ENCODE data around the gene DNAJB13. TPM values are rescaled to one million over a fixed set of nuclear protein-coding genes. Genes with fewer than 3 reads are reported as not detected.

Gene DNAJB13
- total and polyA plus RNA-seq, 2 of the 13 experiments (the other 11 are each of a cell fraction or from before 2014, with no cell fraction given), result 2.3 TPM; not detected in 1

GRCh38 chr11:74019104-74019738 lies 68.4 kb downstream of the DNAJB13 start (continued):
- TF ChIP-seq MIER2 (CRISPR knock-in tag; IDR thresholded peaks at IDR 0.05), result no peak
- no peak for TF ChIP-seq ZNF550 (CRISPR knock-in tag; IDR thresholded peaks at IDR 0.05; ENCODE audit: borderline replicate concordance)
- TF ChIP-seq SMAD9 (CRISPR knock-in tag; IDR thresholded peaks at IDR 0.05), result peak; percentile 48; the same call in 1 of the 2 replicates
- TF ChIP-seq TBX3 (IDR thresholded peaks at IDR 0.05; ENCODE audit: borderline replicate concordance), result no peak
- no peak for TF ChIP-seq FOXO1 (CRISPR knock-in tag; IDR thresholded peaks at IDR 0.05)
- TF ChIP-seq NR2F6 (IDR thresholded peaks at IDR 0.05), result peak; percentile 96
- TF ChIP-seq NR2F6 (CRISPR knock-in tag; IDR thresholded peaks at IDR 0.05), result peak; percentile 89
- TF ChIP-seq TRIM22 (IDR thresholded peaks at IDR 0.05), result no peak
- TF ChIP-seq MED1 (CRISPR knock-in tag; IDR thresholded peaks at IDR 0.05), result no peak
- TF ChIP-seq ZNF670 (CRISPR knock-in tag; IDR thresholded peaks at IDR 0.05; ENCODE audit: borderline replicate concordance), result no peak
- TF ChIP-seq HNF4A (CRISPR knock-in tag; IDR thresholded peaks at IDR 0.05), result peak; percentile 64
- no peak for TF ChIP-seq NFAT5 (CRISPR knock-in tag; IDR thresholded peaks at IDR 0.05)
- no peak for TF ChIP-seq NRL (CRISPR knock-in tag; IDR thresholded peaks at IDR 0.05; ENCODE audit: borderline replicate concordance)
- TF ChIP-seq NR2F1 (CRISPR knock-in tag; IDR thresholded peaks at IDR 0.05), result peak; percentile 76 to 88; a peak in 3 of 4 replicates
- TF ChIP-seq CHD2 (IDR thresholded peaks at IDR 0.05; ENCODE audit: low read depth, low read length), result no peak
- TF ChIP-seq MED8 (CRISPR knock-in tag; IDR thresholded peaks at IDR 0.05; ENCODE audit: insufficient replicate concordance), result no peak
- no peak for TF ChIP-seq ZNF512 (CRISPR knock-in tag; IDR thresholded peaks at IDR 0.05)
- no peak for TF ChIP-seq KLF12 (CRISPR knock-in tag; IDR thresholded peaks at IDR 0.05; ENCODE audit: borderline replicate concordance)
- TF ChIP-seq GLI4 (CRISPR knock-in tag; IDR thresholded peaks at IDR 0.05; ENCODE audit: borderline replicate concordance), result 0 out of 2 replicates have a peak, but pooled peaks have one; percentile 57
- no peak for TF ChIP-seq AKAP8 (CRISPR knock-in tag; IDR thresholded peaks at IDR 0.05)
- TF ChIP-seq KLF15 (CRISPR knock-in tag; IDR thresholded peaks at IDR 0.05; ENCODE audit: borderline replicate concordance), result no peak
- TF ChIP-seq HNRNPH1 (optimal IDR thresholded peaks at IDR 0.05; ENCODE audit: low read depth, low read length), result no peak
- no peak for TF ChIP-seq IKZF1 (IDR thresholded peaks at IDR 0.05)

All from HepG2 (cell line).